Activated T-helper 1 cell treated with anti-CD3 and anti-CD28 coated beads, Interleukin-2, amount 50 U/mL, for 16 hours (primary cell): Measurements from ENCODE around the gene RALGDS.

Source experiments
- DNase-seq, 2 donors: peaks; one replicate each; pipeline ENCODE4 v3.0.0-alpha.2; 2020; ENCODE audit warnings: low read depth in 1 of 2, low spot score in 1 of 2

The RALGDS gene

DNA sequence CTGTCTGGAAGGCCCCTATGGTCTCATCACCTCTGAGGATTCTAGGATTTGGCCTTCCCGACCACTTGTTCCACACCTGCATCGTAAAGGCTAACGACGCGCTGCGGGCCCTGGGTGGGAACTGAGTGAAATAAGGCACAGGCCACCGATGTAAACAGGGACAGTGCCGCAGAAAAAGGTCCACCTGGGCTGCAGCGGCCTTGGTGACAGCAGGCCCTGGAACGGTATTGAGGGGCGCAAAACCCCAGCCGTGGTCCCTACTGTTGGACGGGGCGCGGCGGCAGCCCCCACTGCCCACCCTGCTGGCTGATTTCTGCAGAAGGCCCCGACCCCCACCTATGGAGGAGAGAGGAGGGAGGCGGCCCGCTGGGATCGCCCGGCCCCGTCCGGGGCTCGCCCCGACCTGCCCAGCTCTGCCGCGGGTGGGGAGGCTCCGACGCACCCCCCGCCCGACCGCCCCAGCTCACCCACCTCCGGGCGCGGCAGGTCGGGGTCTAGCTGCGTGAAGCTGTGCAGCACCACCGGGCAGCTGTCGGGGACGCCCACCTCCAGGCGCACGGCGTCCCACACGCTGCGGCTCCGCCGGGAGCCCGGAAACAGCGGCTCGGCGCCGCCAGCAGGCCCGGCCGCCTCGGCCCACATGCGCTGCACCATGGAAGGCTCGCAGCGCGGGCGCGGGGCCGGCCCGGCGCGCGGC is 391 bp downstream of the RALGDS start:
- no peak for DNase-seq

GRCh38 chr9:133119846-133120500 is 1.1 kb downstream of the RALGDS start:
- DNase-seq: no peak

- no peak for DNase-seq
These were observed 1.8 kb downstream of the RALGDS start for GRCh38 chr9:133119103-133119845.

GRCh38 chr9:133118568-133118967 is 2.5 kb downstream of the RALGDS start:
- DNase-seq: no peak

DNA sequence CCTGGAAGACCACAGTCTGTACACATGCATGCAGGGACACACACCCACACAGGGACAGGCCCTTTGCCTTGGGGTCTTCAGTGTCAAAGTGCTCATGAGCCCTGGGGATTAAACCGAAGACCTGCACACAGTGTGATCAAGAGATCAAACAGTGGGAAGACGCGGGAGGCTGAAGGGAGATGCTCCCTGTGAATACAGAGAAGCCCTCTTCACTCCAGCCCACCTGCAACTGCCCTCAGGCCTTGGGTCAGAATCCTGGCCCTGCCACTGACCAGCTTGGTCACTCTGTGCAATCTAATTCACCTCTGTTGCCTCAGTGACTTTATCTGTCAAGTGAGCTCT is 2.9 kb downstream of the RALGDS start:
- no peak for DNase-seq

- no peak for DNase-seq
These were observed 3.5 kb downstream of the RALGDS start for GRCh38 chr9:133117271-133118178.

- DNase-seq: no peak
These were observed 4.5 kb downstream of the RALGDS start for GRCh38 chr9:133116346-133117231.

GRCh38 chr9:133115604-133116345 is 5.3 kb downstream of the RALGDS start:
- DNase-seq: peak in 1 of 2 donors; percentile 47

- DNase-seq: no peak
These were observed 6.0 kb downstream of the RALGDS start for GRCh38 chr9:133114886-133115603.

GRCh38 chr9:133113949-133114885 is 6.8 kb downstream of the RALGDS start:
- DNase-seq: no peak

DNA sequence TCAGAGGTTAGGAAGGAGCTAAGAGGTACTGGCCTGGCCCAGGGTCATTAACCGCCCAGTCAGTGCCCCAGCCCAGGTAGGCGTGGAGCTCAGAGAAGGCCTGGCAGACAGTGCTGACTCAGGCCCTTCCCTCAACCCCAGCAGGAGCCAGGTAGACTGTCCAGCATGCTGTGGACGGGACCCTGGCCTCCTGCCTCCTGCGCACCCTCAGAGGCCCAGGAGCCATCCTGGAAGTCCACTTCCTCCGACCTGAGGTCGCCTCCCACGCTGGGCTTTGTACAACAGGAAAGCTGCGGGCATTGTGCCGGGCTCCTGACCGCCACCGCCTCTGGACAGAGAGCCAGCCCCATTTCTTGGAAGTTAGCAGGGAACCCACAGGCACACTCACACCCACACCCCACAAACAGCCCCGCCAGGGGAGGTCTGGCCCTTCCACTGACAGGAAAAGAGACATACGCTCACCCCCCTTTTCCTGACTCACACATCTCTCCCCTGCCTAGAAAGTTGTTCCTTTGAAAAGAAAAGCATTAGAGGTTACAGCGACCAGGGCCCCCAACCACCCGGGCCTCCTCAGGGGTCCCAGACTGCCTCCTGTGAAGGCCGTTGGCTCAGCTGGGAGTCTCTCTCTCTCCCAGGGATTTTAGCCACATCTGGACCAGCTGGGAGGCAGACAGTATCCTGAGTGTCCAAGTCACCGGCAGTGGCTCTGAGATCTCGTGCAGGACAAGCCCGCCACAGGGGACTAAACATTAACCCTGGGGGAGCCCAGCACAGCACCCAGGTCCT is 7.7 kb downstream of the RALGDS start:
- DNase-seq: no peak

DNA sequence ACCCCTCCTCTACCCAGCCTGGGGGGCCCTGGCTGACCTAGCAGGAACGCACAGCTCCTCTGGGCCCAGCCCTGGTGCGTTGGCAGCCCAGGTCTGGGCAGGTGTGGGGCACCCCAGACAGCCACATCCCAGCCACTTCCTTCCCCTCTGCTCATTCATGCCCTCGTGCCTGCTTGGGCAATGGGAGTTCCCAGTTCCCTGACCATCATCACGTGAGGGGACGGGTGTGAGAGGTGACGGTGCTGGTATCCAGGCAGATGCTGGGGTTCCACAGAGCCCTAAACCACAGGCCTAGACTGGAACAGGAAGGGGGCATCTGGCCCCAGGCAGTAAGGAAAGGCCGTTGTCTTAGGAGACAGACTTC is 8.4 kb downstream of the RALGDS start:
- no peak for DNase-seq

DNA sequence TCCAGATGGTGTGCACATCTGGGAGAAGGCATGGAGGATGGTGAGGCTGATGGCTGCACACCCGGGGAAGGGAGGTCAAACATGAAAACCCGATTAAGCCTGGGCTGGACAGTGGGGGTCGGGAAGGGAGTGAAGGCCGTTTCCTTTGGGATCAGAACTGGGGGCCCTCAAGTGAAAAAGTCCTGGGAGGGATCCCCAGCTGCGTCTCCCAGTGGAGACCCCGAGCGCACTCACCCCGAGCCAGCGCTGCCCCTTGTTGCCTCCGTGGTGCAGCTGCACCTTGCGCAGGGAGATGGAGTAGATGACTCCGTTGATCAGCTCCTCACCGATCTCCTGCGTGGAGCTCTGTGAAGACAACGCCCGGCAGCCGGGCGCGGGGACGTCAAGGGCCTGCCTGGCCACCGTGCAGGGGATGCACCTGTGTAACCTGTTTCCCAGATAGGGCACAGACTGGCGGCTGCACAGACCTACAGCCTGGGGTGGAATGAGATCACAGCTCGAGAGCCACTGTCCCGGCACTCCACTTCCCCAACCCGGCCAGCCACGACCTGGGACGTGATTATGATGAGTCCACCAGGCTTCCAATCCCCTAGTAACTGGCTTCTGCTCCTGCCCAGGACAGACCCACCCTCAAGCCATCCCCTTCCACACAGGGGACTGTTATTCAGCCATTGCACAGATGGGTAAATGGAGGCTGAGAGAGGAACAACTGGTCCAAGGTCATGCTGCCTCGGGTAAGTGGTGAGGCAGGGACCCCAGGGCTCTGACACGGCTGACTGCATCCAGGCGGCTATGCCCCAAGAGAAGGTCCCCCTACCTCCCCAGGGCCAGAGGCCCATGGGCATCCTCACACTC is 9.0 kb downstream of the RALGDS start:
- no peak for DNase-seq

DNA sequence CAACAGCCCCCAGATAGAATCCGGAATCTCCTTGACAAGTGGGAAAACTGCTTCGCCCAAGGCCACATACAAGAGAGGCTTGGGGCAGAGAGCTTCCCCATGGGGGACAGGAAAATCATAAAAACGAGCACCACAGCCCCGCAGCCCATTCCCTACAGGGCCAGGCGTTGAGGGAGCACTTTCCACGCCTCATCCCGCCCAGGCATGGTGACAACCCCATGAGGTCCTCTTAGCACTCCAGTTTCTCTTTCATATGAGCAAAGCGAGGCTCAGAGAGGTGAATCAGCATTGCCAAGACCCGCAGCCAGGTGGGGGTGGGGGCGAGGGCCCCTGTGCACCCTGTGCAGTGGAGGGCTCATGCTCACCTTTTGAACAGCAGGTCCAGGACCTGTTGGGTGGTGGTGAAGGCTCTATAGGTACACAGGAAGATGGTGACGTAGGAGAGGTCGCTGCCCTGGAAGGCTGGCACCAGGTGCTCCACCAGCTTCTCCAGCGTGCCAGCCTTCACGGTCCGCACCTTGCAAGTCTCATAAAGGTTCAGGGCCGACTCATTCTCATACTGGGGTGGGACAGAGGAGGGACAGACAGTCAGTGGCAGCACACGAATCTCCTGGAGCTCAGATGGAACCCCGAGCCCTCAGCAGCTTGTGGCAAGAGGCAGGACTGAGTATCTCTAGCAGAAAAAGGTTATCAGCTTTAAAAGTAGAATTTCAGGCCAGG is 10.9 kb downstream of the RALGDS start:
- no peak for DNase-seq

- DNase-seq: no peak
These were observed 12.0 kb downstream of the RALGDS start for GRCh38 chr9:133108794-133109641.
